Left ventricle myocardium inferior (tissue), 1 donor: ENCODE measurements around the gene ZNF222. TPM values are rescaled to one million over a fixed set of nuclear protein-coding genes. Genes with fewer than 3 reads are reported as not detected.

Experiments
- DNase-seq: peaks from one replicate; pipeline ENCODE4 v3.0.0-alpha.2; 2020
- H3K27ac ChIP-seq: fragments of 200-600 bp; replicated peaks from 2 replicates; pipeline ENCODE4 v1.8.0; 2021
- H3K27me3 ChIP-seq: fragments of 200-600 bp; 2 replicates; pipeline ENCODE4 v1.8.0; 2021; ENCODE audit warnings: low read depth
- H3K36me3 ChIP-seq: fragments of 200-600 bp; 2 replicates; pipeline ENCODE4 v1.8.0; 2021
- H3K4me1 ChIP-seq: fragments of 200-600 bp; 2 replicates; pipeline ENCODE4 v1.8.0; 2021
- H3K4me3 ChIP-seq: fragments of 200-600 bp; 2 replicates; pipeline ENCODE4 v1.8.0; 2021; ENCODE audit warnings: mild to moderate bottlenecking, moderate library complexity
- H3K9me3 ChIP-seq: fragments of 200-600 bp; replicated peaks from 2 replicates; pipeline ENCODE4 v1.8.0; 2021
- intact Hi-C: fragments of 100-400 bp; cut with micrococcal nuclease; formaldehyde crosslinking; loops from one replicate; pipeline ENCODE4 v1.11.0; 2022
- total RNA-seq: library from RNA; stranded (reverse); fragmentation: NEBNext Ultra II Directional; extraction: Animal tissue kit (Norgen Biotek cat#: 25700); gene quantifications from one replicate; pipeline ENCODE4 v1.2.1, GENCODE V29; 2021
- TF ChIP-seq, protein P1 (sequence below): fragments of 200-600 bp; IDR thresholded peaks from 2 replicates; pipeline ENCODE4 v1.8.0; 2021; ENCODE audit warnings: antibody characterized with exemption, mild to moderate bottlenecking, borderline replicate concordance
- donor health status: DM: no; HTN: yes; CAD: no; lungs with severe emphysema.

The ZNF222 gene
- total RNA-seq, 1 donor from 2014 or later = 4.6 TPM

DNA sequence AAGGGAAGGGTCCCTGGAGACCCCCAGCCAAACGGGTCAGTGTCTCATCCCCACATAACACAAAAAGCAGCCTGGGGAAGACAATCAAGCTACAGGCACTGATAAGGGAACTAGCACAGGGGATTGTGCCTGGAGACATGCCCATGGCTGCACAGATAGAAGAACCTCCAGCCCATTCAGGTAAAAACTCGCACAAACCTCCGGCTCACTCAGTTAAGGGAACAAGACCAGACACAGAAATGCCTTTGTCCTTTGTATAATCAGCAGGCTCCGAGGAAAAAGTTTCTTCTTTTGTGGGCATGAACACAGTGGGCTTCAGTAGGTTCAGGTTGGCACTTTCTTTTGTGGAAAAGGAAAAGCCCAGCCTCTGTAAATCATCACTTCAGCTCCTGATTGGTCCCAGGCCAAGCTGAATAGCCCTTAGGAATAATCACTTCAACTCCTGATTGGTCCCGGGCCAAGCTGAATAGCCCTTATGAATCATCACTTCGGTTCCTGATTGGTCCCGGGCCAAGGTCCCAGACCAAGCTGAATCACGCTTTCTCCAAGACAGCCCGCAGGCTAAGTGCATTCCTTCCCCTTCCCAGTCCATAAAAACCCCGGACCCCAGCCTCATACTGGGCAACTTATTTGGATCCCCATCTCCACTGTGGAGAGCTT lies 27.4 kb upstream of the ZNF222 start:
- Histone ChIP-seq H3K27ac (no peak overlapping the region), H3K4me3 (no peak overlapping the region), H3K4me1 (peaks cover 8% of the 10 kb centered on the region), H3K27me3 (no peaks in the 10 kb centered on the region), H3K36me3 (peaks cover 53% of the 10 kb centered on the region), H3K9me3 (peaks cover 45% of the 10 kb centered on the region)
- intact Hi-C loops = no loop called here
- no peak for DNase-seq
- TF ChIP-seq, protein P1, sequence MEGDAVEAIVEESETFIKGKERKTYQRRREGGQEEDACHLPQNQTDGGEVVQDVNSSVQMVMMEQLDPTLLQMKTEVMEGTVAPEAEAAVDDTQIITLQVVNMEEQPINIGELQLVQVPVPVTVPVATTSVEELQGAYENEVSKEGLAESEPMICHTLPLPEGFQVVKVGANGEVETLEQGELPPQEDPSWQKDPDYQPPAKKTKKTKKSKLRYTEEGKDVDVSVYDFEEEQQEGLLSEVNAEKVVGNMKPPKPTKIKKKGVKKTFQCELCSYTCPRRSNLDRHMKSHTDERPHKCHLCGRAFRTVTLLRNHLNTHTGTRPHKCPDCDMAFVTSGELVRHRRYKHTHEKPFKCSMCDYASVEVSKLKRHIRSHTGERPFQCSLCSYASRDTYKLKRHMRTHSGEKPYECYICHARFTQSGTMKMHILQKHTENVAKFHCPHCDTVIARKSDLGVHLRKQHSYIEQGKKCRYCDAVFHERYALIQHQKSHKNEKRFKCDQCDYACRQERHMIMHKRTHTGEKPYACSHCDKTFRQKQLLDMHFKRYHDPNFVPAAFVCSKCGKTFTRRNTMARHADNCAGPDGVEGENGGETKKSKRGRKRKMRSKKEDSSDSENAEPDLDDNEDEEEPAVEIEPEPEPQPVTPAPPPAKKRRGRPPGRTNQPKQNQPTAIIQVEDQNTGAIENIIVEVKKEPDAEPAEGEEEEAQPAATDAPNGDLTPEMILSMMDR = no peak

DNA sequence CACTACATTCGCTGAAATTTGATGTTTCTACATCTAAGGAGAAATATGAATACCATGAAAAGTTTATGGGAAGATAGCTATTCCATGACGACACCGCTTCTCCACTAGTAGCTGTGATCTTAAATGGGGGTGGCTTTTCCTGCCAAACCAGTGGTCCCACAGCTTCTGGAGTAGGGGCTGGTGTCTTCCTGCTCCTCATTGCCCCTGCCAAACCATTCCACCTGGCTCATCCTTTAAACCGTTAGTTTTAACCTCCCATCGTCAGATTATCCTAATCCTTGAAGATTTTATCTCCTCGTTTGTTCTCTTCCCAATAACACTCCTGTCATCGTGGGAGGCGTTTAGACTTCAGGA lies 23.0 kb upstream of the ZNF222 start:
- H3K4me3 ChIP-seq = peak overlapping the region; percentile 89
- H3K27me3 ChIP-seq = no peaks in the 10 kb centered on the region
- TF ChIP-seq, protein P1 = no peak
- peaks cover 30% of the 10 kb centered on the region for H3K36me3 ChIP-seq
- intact Hi-C loops = no loop called here
- peaks cover 40% of the 10 kb centered on the region for H3K9me3 ChIP-seq
- H3K27ac ChIP-seq = peak overlapping the region; percentile 81
- H3K4me1 ChIP-seq = peaks cover 24% of the 10 kb centered on the region
- no peak for DNase-seq

DNA sequence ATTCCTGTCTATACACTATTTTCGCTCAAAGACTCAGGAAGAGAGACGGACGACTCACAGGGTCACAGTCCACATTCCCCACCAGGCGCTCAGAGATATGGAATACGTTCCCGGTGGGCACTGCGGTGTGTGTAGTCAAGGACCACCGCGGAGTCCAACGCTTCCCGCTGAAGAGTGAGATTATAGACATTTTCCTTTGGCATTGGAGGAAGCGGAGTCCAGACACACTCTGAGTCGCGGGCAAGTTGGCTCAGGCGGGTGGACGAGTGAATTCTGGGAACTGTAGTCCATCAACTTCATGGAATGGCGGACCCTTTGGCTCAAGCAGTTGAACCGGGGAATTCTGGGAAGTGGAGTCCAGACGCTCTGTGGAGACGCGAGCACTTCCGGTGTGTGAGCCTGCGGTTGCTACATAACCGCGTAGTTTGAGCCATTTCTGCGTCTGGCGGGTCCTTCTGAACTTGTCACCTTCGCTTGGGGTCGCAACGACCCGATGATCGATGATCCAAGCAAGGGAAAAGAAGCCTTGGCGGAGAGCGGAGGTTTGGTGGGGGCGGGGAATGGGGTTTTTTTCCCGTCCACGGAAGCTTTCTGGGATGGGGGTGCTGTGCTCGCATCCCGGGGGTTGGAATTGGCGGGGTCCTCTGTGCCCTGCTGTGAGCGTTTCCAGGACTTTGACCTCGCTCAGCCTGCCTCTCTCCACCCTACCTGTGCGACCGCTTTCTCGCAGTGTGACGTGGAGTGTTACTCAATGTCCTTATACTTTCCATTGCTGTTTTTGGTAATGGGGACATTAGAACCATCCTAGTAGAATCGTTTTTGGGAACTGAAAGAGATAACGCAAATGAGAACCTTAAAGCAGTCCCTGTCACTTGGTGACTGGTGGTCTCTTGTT lies 22.4 kb upstream of the ZNF222 start, which contains the start of gene ZNF230:
ZNF230 (plus strand) TSS at position 392 of the 895 bp plus-strand sequence. CDS start 4,122 bp downstream, outside the sequence.
- peak within 1 kb of the TSS; percentile 81 for H3K27ac ChIP-seq
- H3K27me3 ChIP-seq = no peaks in the 10 kb centered on the region
- H3K9me3 ChIP-seq = peaks cover 40% of the 10 kb centered on the region
- intact Hi-C loops = no loop called here
- peak within 1 kb of the TSS; percentile 89 for H3K4me3 ChIP-seq
- peaks cover 30% of the 10 kb centered on the region for H3K36me3 ChIP-seq
- H3K4me1 ChIP-seq = peaks cover 24% of the 10 kb centered on the region
- TF ChIP-seq, protein P1 = no peak
- peak; percentile 86 for DNase-seq

DNA sequence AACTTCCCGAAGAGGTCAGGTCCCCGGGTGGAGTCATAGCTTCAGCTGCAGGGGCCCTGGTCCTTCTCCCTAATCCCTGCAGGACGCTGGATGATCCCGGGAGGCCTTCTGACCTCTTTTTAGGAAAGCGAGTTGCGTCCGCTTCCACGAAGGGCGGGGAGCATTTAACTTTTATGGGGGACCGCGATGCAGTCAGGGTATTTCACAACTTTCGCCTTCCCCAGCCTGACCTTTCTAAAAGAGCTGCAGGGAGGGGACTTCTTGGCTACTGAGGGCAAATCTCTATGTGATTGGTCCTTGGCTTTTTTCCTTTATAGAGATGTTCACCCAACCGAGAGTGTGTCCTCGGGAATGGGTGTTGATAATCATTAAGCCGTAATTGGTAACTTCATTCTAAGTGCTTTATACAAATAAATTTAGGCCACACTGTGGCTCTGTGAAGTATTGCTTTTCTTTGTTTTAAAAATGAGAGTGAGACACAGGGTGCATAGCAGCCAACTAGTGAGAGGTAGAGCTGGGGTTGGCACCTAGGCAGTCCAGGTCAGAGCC lies 21.6 kb upstream of the ZNF222 start:
- Histone ChIP-seq H3K4me3 (peak overlapping the region; percentile 89), H3K9me3 (peaks cover 40% of the 10 kb centered on the region), H3K36me3 (peaks cover 35% of the 10 kb centered on the region), H3K27me3 (no peaks in the 10 kb centered on the region), H3K27ac (peak overlapping the region; percentile 81), H3K4me1 (peaks cover 24% of the 10 kb centered on the region)
- intact Hi-C loops = no loop called here
- no peak for DNase-seq
- TF ChIP-seq, protein P1 = no peak

DNA sequence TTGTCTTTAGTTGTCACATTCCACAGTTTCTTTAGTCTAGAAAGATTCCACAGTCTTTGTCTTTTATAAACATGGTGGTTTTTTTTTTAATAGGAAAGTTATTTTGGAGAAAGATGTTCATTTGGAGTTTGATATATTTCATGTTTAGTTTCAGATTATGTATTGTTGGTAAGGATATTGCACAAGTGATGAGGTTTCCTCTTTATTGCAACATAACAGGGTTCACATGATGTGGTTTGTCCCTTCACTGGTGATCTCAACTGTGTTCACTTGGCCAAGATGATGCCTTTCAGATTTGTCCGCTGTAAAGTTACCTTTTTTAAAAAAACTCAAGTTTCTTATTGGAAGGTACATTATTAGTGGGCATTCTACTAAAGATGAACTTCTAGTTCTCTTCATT lies 19.2 kb upstream of the ZNF222 start:
- Histone ChIP-seq H3K36me3 (peaks cover 59% of the 10 kb centered on the region), H3K27ac (no peak overlapping the region), H3K4me3 (no peak overlapping the region), H3K9me3 (peaks cover 59% of the 10 kb centered on the region), H3K4me1 (peaks cover 24% of the 10 kb centered on the region), H3K27me3 (no peaks in the 10 kb centered on the region)
- intact Hi-C loops = no loop called here
- DNase-seq = no peak
- TF ChIP-seq, protein P1 = no peak
